H1 (cell line): ENCODE results near the gene CENPO. TPM values are rescaled to one million over a fixed set of nuclear protein-coding genes. Genes with fewer than 3 reads are reported as not detected.

ENCODE experiments used
- CTCF ChIA-PET: fragments of 300-600 bp; sonication (Branson Sonifier 250); formaldehyde crosslinking; loops from one replicate; lab custom pipeline; 2021; ENCODE audit not compliant: partially characterized antibody; lab: Charles Lee
- POLR2A ChIA-PET: fragments of 300-600 bp; sonication (Branson Sonifier 250); formaldehyde crosslinking; loops from one replicate; lab custom pipeline; 2021; ENCODE audit warnings: inconsistent platforms; ENCODE audit not compliant: partially characterized antibody; lab: Charles Lee
- DNase-seq, 2 experiments: peaks; one replicate each; pipeline versions ENCODE4 v3.0.0 to v3.0.0-alpha.2; 2010 to 2022; ENCODE audit warnings: low spot score in 2 of 2, low read depth in 1 of 2, mixed read lengths in 1 of 2
- FAIRE-seq: peaks from 2 replicates; lab custom pipeline; 2011; peaks lifted over from hg19 to GRCh38; lab: Jason Lieb, UNC
- H2AFZ ChIP-seq: 2 replicates; pipeline ENCODE4 v1.8.1; 2012; ENCODE audit warnings: low read length, inconsistent platforms
- H2AK5ac ChIP-seq: 2 replicates; pipeline ENCODE4 v1.6.1; 2013; ENCODE audit warnings: low read depth, low read length
- H2BK120ac ChIP-seq: replicated peaks from 2 replicates; pipeline ENCODE3; 2013; ENCODE audit warnings: low read depth, low read length, inconsistent platforms
- H2BK12ac ChIP-seq: 2 replicates; pipeline ENCODE4 v1.6.1; 2013; ENCODE audit warnings: low read depth, low read length
- H2BK15ac ChIP-seq: 2 replicates; pipeline ENCODE4 v1.6.1; 2013; ENCODE audit warnings: low read length
- H2BK20ac ChIP-seq: 2 replicates; pipeline ENCODE4 v1.6.1; 2013; ENCODE audit warnings: low read length
- H2BK5ac ChIP-seq: 2 replicates; pipeline ENCODE4 v1.6.1; 2013; ENCODE audit warnings: low read depth, low read length
- H3K14ac ChIP-seq: 2 replicates; pipeline ENCODE4 v1.6.1; 2013; ENCODE audit warnings: inconsistent platforms; ENCODE audit not compliant: insufficient read length
- H3K18ac ChIP-seq: 2 replicates; pipeline ENCODE4 v1.6.1; 2013; ENCODE audit warnings: low read length; ENCODE audit errors: extremely low read depth
- H3K23ac ChIP-seq: 2 replicates; pipeline ENCODE4 v1.6.1; 2013; ENCODE audit warnings: inconsistent platforms; ENCODE audit not compliant: insufficient read length
- H3K23me2 ChIP-seq: 2 replicates; pipeline ENCODE4 v1.6.1; 2013; ENCODE audit warnings: low read depth, low read length
- H3K27ac ChIP-seq: 2 replicates; pipeline ENCODE4 v1.6.1; 2011; ENCODE audit warnings: low read depth, low read length, inconsistent platforms
- H3K27me3 ChIP-seq, 4 experiments: replicated peaks in 1 of 4; 1 replicate in 1 of 4; 2 replicates in 3 of 4; pipeline versions ENCODE4 v1.6.1 to v1.8.1; 2011 to 2013; ENCODE audit warnings: low read length in 3 of 4, mild to moderate bottlenecking in 3 of 4, inconsistent platforms in 2 of 4, mixed read lengths in 2 of 4, moderate library complexity in 1 of 4; ENCODE audit not compliant: control insufficient read depth in 3 of 4, insufficient read depth in 3 of 4; ENCODE audit errors: extremely low read depth in 1 of 4
- H3K36me3 ChIP-seq, 4 experiments: 2 replicates each; pipeline versions ENCODE4 v1.6.1 to v1.8.1; 2011 to 2013; ENCODE audit warnings: mild to moderate bottlenecking in 4 of 4, low read length in 3 of 4, moderate library complexity in 2 of 4, control low read depth in 1 of 4, inconsistent platforms in 1 of 4; ENCODE audit not compliant: insufficient read depth in 4 of 4, control insufficient read depth in 2 of 4
- H3K4ac ChIP-seq: replicated peaks from 2 replicates; pipeline ENCODE3; 2013; ENCODE audit warnings: low read length, low read depth, mixed read lengths, inconsistent platforms; ENCODE audit not compliant: insufficient read length
- H3K4me1 ChIP-seq, 4 experiments: replicated peaks in 1 of 4; 1 replicate in 1 of 4; 2 replicates in 3 of 4; pipeline versions ENCODE4 v1.6.1 to v1.8.1; 2011 to 2013; ENCODE audit warnings: low read length in 3 of 4, inconsistent platforms in 2 of 4, mixed read lengths in 1 of 4; ENCODE audit not compliant: insufficient read depth in 4 of 4, control insufficient read depth in 3 of 4
- H3K4me2 ChIP-seq, 2 experiments: 2 replicates each; pipeline versions ENCODE4 v1.6.1 to v1.8.1; 2011 to 2013; ENCODE audit warnings: low read depth in 2 of 2, low read length in 2 of 2, control low read depth in 1 of 2, inconsistent platforms in 1 of 2, mild to moderate bottlenecking in 1 of 2; ENCODE audit not compliant: insufficient read depth in 1 of 2
- H3K4me3 ChIP-seq, 4 experiments: fragments of 200-600, 300-600 bp in 1 of 4; sonication (generic), shearing (Covaris generic), sonication (Bioruptor Twin) in 1 of 4; 2 replicates each; pipeline versions ENCODE4 v1.5.1 to v1.8.1; 2011 to 2016; ENCODE audit warnings: low read length in 4 of 4, low read depth in 3 of 4, control low read depth in 2 of 4, inconsistent platforms in 2 of 4, mild to moderate bottlenecking in 2 of 4, mixed read lengths in 1 of 4, moderate library complexity in 1 of 4; ENCODE audit not compliant: insufficient read depth in 2 of 4; ENCODE audit errors: extremely low read depth in 1 of 4
- H3K56ac ChIP-seq: replicated peaks from 2 replicates; pipeline ENCODE3; 2013; ENCODE audit warnings: low read depth, mild to moderate bottlenecking, mixed read lengths, low read length, inconsistent platforms; ENCODE audit not compliant: insufficient read length
- H3K79me1 ChIP-seq: 2 replicates; pipeline ENCODE4 v1.6.1; 2013; ENCODE audit warnings: low read depth, low read length, control low read depth
- H3K79me2 ChIP-seq, 2 experiments: 2 replicates each; pipeline versions ENCODE4 v1.6.1 to v1.8.1; 2012 to 2013; ENCODE audit warnings: low read length in 2 of 2, mild to moderate bottlenecking in 2 of 2, inconsistent platforms in 1 of 2; ENCODE audit not compliant: insufficient read depth in 2 of 2, control insufficient read depth in 1 of 2
- H3K9ac ChIP-seq, 4 experiments: replicated peaks in 1 of 4; 1 replicate in 1 of 4; 2 replicates in 3 of 4; pipeline versions ENCODE4 v1.6.1 to v1.8.1; 2011 to 2013; ENCODE audit warnings: low read depth in 3 of 4, low read length in 3 of 4, control low read depth in 2 of 4, mild to moderate bottlenecking in 2 of 4, moderate library complexity in 2 of 4, inconsistent platforms in 1 of 4; ENCODE audit errors: extremely low read depth in 1 of 4
- H3K9me3 ChIP-seq, 2 experiments: 2 replicates each; pipeline versions ENCODE4 v1.6.1 to v1.8.1; 2012 to 2013; ENCODE audit warnings: mild to moderate bottlenecking in 2 of 2, moderate library complexity in 2 of 2, control low read depth in 1 of 2, inconsistent platforms in 1 of 2, low read depth in 1 of 2, low read length in 1 of 2, mixed read lengths in 1 of 2; ENCODE audit not compliant: insufficient read depth in 2 of 2
- H4K20me1 ChIP-seq, 2 experiments: replicated peaks in 1 of 2; 2 replicates each; pipeline versions ENCODE3 to v1.8.1; 2011 to 2013; ENCODE audit warnings: inconsistent platforms in 2 of 2, low read length in 2 of 2, mild to moderate bottlenecking in 1 of 2; ENCODE audit not compliant: insufficient read depth in 2 of 2, control insufficient read depth in 1 of 2
- H4K5ac ChIP-seq: 2 replicates; pipeline ENCODE4 v1.6.1; 2013; ENCODE audit warnings: low read length, low read depth, mixed read lengths, inconsistent platforms; ENCODE audit not compliant: insufficient read length
- H4K8ac ChIP-seq: 2 replicates; pipeline ENCODE4 v1.8.0; 2013; ENCODE audit warnings: mild to moderate bottlenecking, moderate library complexity, low read length, inconsistent platforms; ENCODE audit not compliant: insufficient read depth; ENCODE audit errors: extremely low read depth
- H4K91ac ChIP-seq: replicated peaks from 2 replicates; pipeline ENCODE3; 2013; ENCODE audit warnings: low read length, mixed read lengths, inconsistent platforms; ENCODE audit not compliant: insufficient read length
- CBX8 ChIP-seq: fragments of 300-800, 300-1000 bp; sonication (generic); IDR thresholded peaks from 2 replicates; pipeline ENCODE4 v1.7.1; 2016; ENCODE audit warnings: low read depth, low read length, borderline replicate concordance
- CHD2 ChIP-seq: IDR thresholded peaks from 2 replicates; pipeline ENCODE4 v1.6.1; 2012; ENCODE audit warnings: low read length, improper control_type of control experiment
- CREB1 ChIP-seq: IDR thresholded peaks from 2 replicates; pipeline ENCODE4 v1.6.1; 2012; ENCODE audit warnings: inconsistent platforms
- GTF2F1 ChIP-seq: IDR thresholded peaks from 2 replicates; pipeline ENCODE4 v1.6.1; 2012; ENCODE audit warnings: low read depth, low read length, improper control_type of control experiment, borderline replicate concordance
- JUN ChIP-seq: IDR thresholded peaks from 2 replicates; pipeline ENCODE4 v1.6.1; 2011; ENCODE audit warnings: low read depth, mild to moderate bottlenecking, improper control_type of control experiment, low read length
- MAFK ChIP-seq: IDR thresholded peaks from 2 replicates; pipeline ENCODE4 v1.6.1; 2012; ENCODE audit warnings: low read depth, mild to moderate bottlenecking, improper control_type of control experiment, low read length
- NRF1 ChIP-seq: IDR thresholded peaks from 2 replicates; pipeline ENCODE4 v1.6.1; 2011; ENCODE audit warnings: mild to moderate bottlenecking, low read depth, low read length, improper control_type of control experiment
- POU5F1 ChIP-seq: IDR thresholded peaks from 2 replicates; pipeline ENCODE4 v1.6.1; 2011; ENCODE audit warnings: low read depth, mild to moderate bottlenecking, low read length, moderate library complexity
- SUZ12 ChIP-seq: fragments of 200-600 bp; sonication (generic); IDR thresholded peaks from 2 replicates; pipeline ENCODE4 v1.6.1; 2012; ENCODE audit warnings: mild to moderate bottlenecking, inconsistent platforms, low read length, moderate library complexity, mixed read lengths
- TBP ChIP-seq: IDR thresholded peaks from 2 replicates; pipeline ENCODE4 v1.6.1; 2011; ENCODE audit warnings: low read depth, low read length, improper control_type of control experiment
- WGBS, 2 experiments: shearing (Covaris generic) in 1 of 2; methylation state at CpG; one replicate each; pipeline versions ENCODE4 v1.1.6 to v1.1.7; 2013 to 2015; ENCODE audit warnings: low lambda C conversion rate in 2 of 2, mixed read lengths in 2 of 2, inconsistent platforms in 1 of 2, low coverage in 1 of 2, missing lambda C conversion rate in 1 of 2; ENCODE audit not compliant: insufficient replicate concordance in 2 of 2, insufficient coverage in 1 of 2, insufficient read length in 1 of 2; ENCODE audit errors: extremely low coverage in 1 of 2, missing lambda C conversion rate in 1 of 2; 5-methylcytosine and 5-hydroxymethylcytosine counted together
- polyA plus RNA-seq, 7 experiments: library from polyadenylated mRNA; depleted of rRNA in 3 of 7; stranded (reverse) in 5 of 7; unstranded in 2 of 7; fragments of >200 nt in 5 of 7; fragments of 200-250 nt in 2 of 7; gene quantifications; 1 replicate in 5 of 7; 2 replicates in 1 of 7; 4 replicates in 1 of 7; pipeline versions ENCODE4 v1.2.1 to v1.2.3, GENCODE V29; 2011 to 2013; ENCODE audit warnings: missing spikeins in 2 of 7, mixed read lengths in 2 of 7
- total RNA-seq: library from RNA; stranded (reverse); fragmentation: NEBNext Ultra II Directional; extraction: Animal tissue kit (Norgen Biotek cat#: 25700); gene quantifications from 2 replicates; pipeline ENCODE4 v1.2.1, GENCODE V29; 2021

Gene CENPO
- total and polyA plus RNA-seq, 2 of the 8 experiments (the other 6 are each of a cell fraction or from before 2014, with no cell fraction given) = 34.4 to 46.3 TPM

GRCh38 chr2:24839729-24840128 lies 46.5 kb downstream of the CENPO start:
- H3K9ac ChIP-seq = no peak overlapping the region
- FAIRE-seq (no peak), DNase-seq (no peak)
- H3K14ac ChIP-seq = no peak overlapping the region
- no peak overlapping the region for H3K23ac ChIP-seq
- no peak overlapping the region for H3K4me3 ChIP-seq
- H4K20me1 ChIP-seq = peaks cover 0 to 1% of the 10 kb centered on the region in 2 experiments
- 95% methylated on average over 6 of the region's 15 CpGs; no CpG with 5 or more reads in 1 of the 2 experiments for WGBS, 2 experiments
- no peak overlapping the region for H3K56ac ChIP-seq
- no peak overlapping the region for H2AFZ ChIP-seq
- no peaks in the 10 kb centered on the region for H3K27me3 ChIP-seq
- no peak overlapping the region for H3K18ac ChIP-seq
- no peak overlapping the region for H3K4me2 ChIP-seq
- no peak overlapping the region for H2BK12ac ChIP-seq
- H3K9me3 ChIP-seq = no peaks in the 10 kb centered on the region; a peak in 1 of 4 replicates
- CTCF ChIA-PET = interaction anchor here (0.6 to 4.0 kb wide), 4 partner anchors 13 to 45 kb away, joined by 3 to 20 read pairs (median 3); no protein-coding TSS in a partner anchor
- no peak for TF ChIP-seq MAFK
- no peak for TF ChIP-seq NRF1
- TF ChIP-seq GTF2F1 = no peak
- TF ChIP-seq CHD2 = no peak
- TF ChIP-seq SUZ12 = no peak
- no peak for TF ChIP-seq CREB1
- TF ChIP-seq JUN = no peak
- no peak for TF ChIP-seq CBX8
- TF ChIP-seq POU5F1 = no peak
- no peak for TF ChIP-seq TBP
- no peak overlapping the region for H2AK5ac ChIP-seq
- POLR2A ChIA-PET = interaction anchor here (0.8 kb wide), 1 partner anchor 20 kb away, joined by 3 read pairs; no protein-coding TSS in a partner anchor
- H2BK15ac ChIP-seq = no peak overlapping the region
- H2BK5ac ChIP-seq = no peak overlapping the region
- no peaks in the 10 kb centered on the region; a peak in 1 of 4 replicates for H3K79me2 ChIP-seq
- no peak overlapping the region for H4K5ac ChIP-seq
- H3K4me1 ChIP-seq = no peaks in the 10 kb centered on the region
- H2BK120ac ChIP-seq = no peak overlapping the region
- H3K4ac ChIP-seq = no peak overlapping the region
- H4K8ac ChIP-seq = no peak overlapping the region
- peaks cover 0 to 4% (median 1%) of the 10 kb centered on the region in 4 experiments; a peak in 3 of 8 replicates for H3K36me3 ChIP-seq
- no peak overlapping the region for H2BK20ac ChIP-seq
- no peaks in the 10 kb centered on the region for H3K23me2 ChIP-seq
- H3K79me1 ChIP-seq = no peaks in the 10 kb centered on the region; the same call in 1 of the 2 replicates
- no peak overlapping the region for H4K91ac ChIP-seq
- no peak overlapping the region for H3K27ac ChIP-seq
